A549 (cell line): ENCODE results near the gene MYO1E. TPM values are rescaled to one million over a fixed set of nuclear protein-coding genes. Genes with fewer than 3 reads are reported as not detected.

Experiments
- ATAC-seq, 2 experiments: fragments of 200-7000 bp in 1 of 2; fragments of >200 bp in 1 of 2; cut with Nextera tagmentation in 1 of 2; cut with Tn5 transposase in 1 of 2; 3 replicates each; pipeline versions ENCODE4 v1.8.0 to v1.9.1; 2018 to 2020; ENCODE audit warnings: mild to moderate bottlenecking in 1 of 2, moderate library complexity in 1 of 2
- CTCF ChIA-PET: fragments of 300-600 bp; sonication (Branson Sonifier 250); formaldehyde crosslinking; extraction: SDS; loops from one replicate; lab custom pipeline; 2021; ENCODE audit warnings: antibody characterized with exemption, inconsistent platforms; lab: Yijun Ruan, JAX
- POLR2A ChIA-PET: fragments of 350-600 bp; formaldehyde crosslinking; extraction: SDS; loops from one replicate; lab custom pipeline; 2021; ENCODE audit warnings: antibody characterized with exemption, inconsistent platforms; lab: Yijun Ruan, JAX
- DNase-seq, 2 experiments: peaks; one replicate each; pipeline versions ENCODE4 v3.0.0 to v3.0.0-alpha.2; 2011 to 2016; ENCODE audit warnings: low read depth in 1 of 2, low spot score in 1 of 2
- FAIRE-seq: peaks from 2 replicates; lab custom pipeline; 2011; peaks lifted over from hg19 to GRCh38; lab: Jason Lieb, UNC
- H3K27ac ChIP-seq, 2 experiments: fragments of >200 bp; sonication (Bioruptor Twin); formaldehyde crosslinking; 3 replicates each; pipeline ENCODE4 v1.5.1; 2016 to 2017
- H3K4me1 ChIP-seq: fragments of >200 bp; sonication (Bioruptor Twin); formaldehyde crosslinking; 3 replicates; pipeline ENCODE4 v1.6.1; 2016
- H3K4me2 ChIP-seq: fragments of >200 bp; sonication (Bioruptor Twin); formaldehyde crosslinking; 3 replicates; pipeline ENCODE4 v1.6.1; 2016
- H3K4me3 ChIP-seq: fragments of >200 bp; sonication (Bioruptor Twin); formaldehyde crosslinking; 3 replicates; pipeline ENCODE4 v1.5.1; 2016
- H3K9me3 ChIP-seq: fragments of >200 bp; sonication (Bioruptor Twin); formaldehyde crosslinking; 3 replicates; pipeline ENCODE4 v1.6.1; 2016
- BCL3 ChIP-seq: fragments of >200 bp; sonication (Bioruptor Twin); formaldehyde crosslinking; IDR thresholded peaks from 3 replicates; pipeline ENCODE4 v1.6.1; 2016
- CEBPB ChIP-seq, 2 experiments: fragments of >200 bp in 1 of 2; sonication (Bioruptor Twin) in 1 of 2; formaldehyde crosslinking in 1 of 2; IDR thresholded peaks; 2 replicates each; pipeline ENCODE4 v1.6.1; 2012 to 2016
- CHD2 ChIP-seq: fragments of 150-350 bp; IDR thresholded peaks from 2 replicates; pipeline ENCODE4 v1.6.1; 2014; ENCODE audit warnings: low read length; ENCODE audit not compliant: partially characterized antibody
- EHMT2 ChIP-seq: fragments of 200-600 bp; sonication (generic); IDR thresholded peaks from 2 replicates; pipeline ENCODE4 v1.6.1; 2016; ENCODE audit warnings: antibody characterized with exemption, low read depth, mild to moderate bottlenecking, moderate library complexity
- HMGXB4 ChIP-seq: fragments of 250-450 bp; sonication (Bioruptor Pico); IDR thresholded peaks from 2 replicates; pipeline ENCODE4 v1.5.0; 2021; ENCODE audit warnings: mild to moderate bottlenecking, moderate library complexity, borderline replicate concordance
- JUN ChIP-seq, 2 experiments: fragments of >200 bp; sonication (Bioruptor Twin); formaldehyde crosslinking; IDR thresholded peaks; 2 replicates in 1 of 2; 3 replicates in 1 of 2; pipeline ENCODE4 v1.6.1; 2016 to 2017
- NPAS2 ChIP-seq: fragments of 250-450 bp; sonication (Bioruptor Pico); IDR thresholded peaks from 2 replicates; pipeline ENCODE4 v1.8.0; 2022; ENCODE audit warnings: mild to moderate bottlenecking, moderate library complexity, borderline replicate concordance
- PBX3 ChIP-seq: IDR thresholded peaks from 2 replicates; pipeline ENCODE4 v1.6.1; 2012
- PHF8 ChIP-seq: fragments of 200-600 bp; sonication (generic); IDR thresholded peaks from 2 replicates; pipeline ENCODE4 v1.6.1; 2016; ENCODE audit warnings: low read depth, mild to moderate bottlenecking, antibody characterized with exemption, moderate library complexity, borderline replicate concordance
- POLR2A ChIP-seq: IDR thresholded peaks from 2 replicates; pipeline ENCODE4 v1.6.1; 2012; ENCODE audit warnings: mild to moderate bottlenecking, low read length
- RAD21 ChIP-seq, 2 experiments: fragments of >200 bp in 1 of 2; sonication (Bioruptor Twin) in 1 of 2; formaldehyde crosslinking in 1 of 2; IDR thresholded peaks in 1 of 2; conservative IDR thresholded peaks in 1 of 2; 2 replicates in 1 of 2; 3 replicates in 1 of 2; pipeline ENCODE4 v1.6.1; 2012 to 2018; ENCODE audit warnings: inconsistent platforms in 1 of 2
- REST ChIP-seq: fragments of 200-600 bp; sonication (generic); IDR thresholded peaks from 2 replicates; pipeline ENCODE4 v1.6.1; 2016; ENCODE audit warnings: antibody characterized with exemption, mild to moderate bottlenecking, moderate library complexity
- RFX5 ChIP-seq: fragments of 450-650 bp; IDR thresholded peaks from 2 replicates; pipeline ENCODE4 v1.7.1; 2014; ENCODE audit warnings: antibody characterized with exemption, mild to moderate bottlenecking, moderate library complexity
- TFCP2L1 ChIP-seq: fragments of 250-450 bp; sonication (Bioruptor Pico); IDR thresholded peaks from 2 replicates; pipeline ENCODE4 v1.5.0; 2021; ENCODE audit warnings: mild to moderate bottlenecking
- TP53 ChIP-seq: fragments of 250-450 bp; sonication (Bioruptor Pico); IDR thresholded peaks from 2 replicates; pipeline ENCODE4 v1.5.0; 2021; ENCODE audit warnings: mild to moderate bottlenecking, moderate library complexity
- WGBS: methylation state at CpG from one replicate; pipeline ENCODE4 v1.1.6; 2017; ENCODE audit errors: missing lambda C conversion rate; 5-methylcytosine and 5-hydroxymethylcytosine counted together
- polyA minus RNA-seq: library from RNA; depleted of rRNA, polyadenylated mRNA; stranded (reverse); fragments of >200 nt; gene quantifications from 2 replicates; pipeline ENCODE4 v1.2.3, GENCODE V29; 2011; rRNA and poly(A)+ RNA removed
- polyA plus RNA-seq, 4 experiments: library from polyadenylated mRNA; depleted of rRNA in 3 of 4; stranded (reverse); fragments of >200 nt; fragmentation: RNase III in 1 of 4; extraction: RNeasy Plus Mini Kit Qiagen cat#74134 plus additional on column Dnase treatment in 1 of 4; gene quantifications; 2 replicates in 3 of 4; 3 replicates in 1 of 4; pipeline ENCODE4 v1.2.3, GENCODE V29; 2011 to 2017
- TF ChIP-seq, protein P1 (sequence below): IDR thresholded peaks from 2 replicates; pipeline ENCODE4 v1.6.1; 2012; ENCODE audit warnings: low read depth, borderline replicate concordance
- TF ChIP-seq, protein P2 (sequence below): IDR thresholded peaks from 2 replicates; pipeline ENCODE4 v1.6.1; 2012

The MYO1E gene
- polyA plus RNA-seq (2011; rRNA removed), result 451 and 497 TPM in 2 replicates
- 76.7 and 101 TPM in 2 replicates for polyA plus RNA-seq (2012; cell fraction: cytosol; rRNA removed)
- 251 and 264 TPM in 2 replicates for polyA plus RNA-seq (2012; cell fraction: nucleus; rRNA removed)
- 168 to 202 TPM (median 181 TPM) in 3 replicates for polyA plus RNA-seq (2017; fragmentation: RNase III; extraction: RNeasy Plus Mini Kit Qiagen cat#74134 plus additional on column Dnase treatment)
- 285 and 317 TPM in 2 replicates for polyA minus RNA-seq

GRCh38 chr15:59372352-59373211, at the start of gene MYO1E:
TSS of gene MYO1E (minus strand) at chr15:59372871. CDS start at chr15:59372500, 371 bp downstream.
- peak within 1 kb of the TSS; percentile 96 for H3K4me3 ChIP-seq
- ChIA-PET POLR2A (interaction anchor here (0.6 to 1.2 kb wide), 40 partner anchors 8 to 602 kb away, joined by 3 to 15 read pairs (median 3); partner anchors contain the start of gene MINDY2), CTCF (interaction anchor here (0.6 to 1.1 kb wide), 8 partner anchors 74 to 264 kb away, joined by 3 to 4 read pairs (median 3); no protein-coding TSS in a partner anchor)
- FAIRE-seq (peak; percentile 96), DNase-seq (peak; percentile 98 to 100), ATAC-seq (peak; percentile 92 to 95)
- WGBS, result 2% methylated on average over 71 of the region's 74 CpGs
- peak within 1 kb of the TSS; percentile 91 to 92 for H3K27ac ChIP-seq
- 0 out of 4 replicates have a peak, but pooled peaks of 1 of the 2 experiments have one; percentile 2 for TF ChIP-seq CEBPB (IDR thresholded peaks at IDR 0.05)
- TF ChIP-seq RFX5, result peak; percentile 88
- TF ChIP-seq CHD2, result no peak
- TF ChIP-seq, protein P1, sequence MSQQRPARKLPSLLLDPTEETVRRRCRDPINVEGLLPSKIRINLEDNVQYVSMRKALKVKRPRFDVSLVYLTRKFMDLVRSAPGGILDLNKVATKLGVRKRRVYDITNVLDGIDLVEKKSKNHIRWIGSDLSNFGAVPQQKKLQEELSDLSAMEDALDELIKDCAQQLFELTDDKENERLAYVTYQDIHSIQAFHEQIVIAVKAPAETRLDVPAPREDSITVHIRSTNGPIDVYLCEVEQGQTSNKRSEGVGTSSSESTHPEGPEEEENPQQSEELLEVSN, result peak; percentile 28; the same call in 1 of the 2 replicates
- TF ChIP-seq TFCP2L1 (CRISPR knock-in tag), result no peak
- peak; percentile 55 for TF ChIP-seq PHF8
- TF ChIP-seq EHMT2, result no peak
- TF ChIP-seq, protein P2, sequence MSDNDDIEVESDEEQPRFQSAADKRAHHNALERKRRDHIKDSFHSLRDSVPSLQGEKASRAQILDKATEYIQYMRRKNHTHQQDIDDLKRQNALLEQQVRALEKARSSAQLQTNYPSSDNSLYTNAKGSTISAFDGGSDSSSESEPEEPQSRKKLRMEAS, result peak; percentile 67
- peak; percentile 18 to 39; a peak in 2 of 5 replicates for TF ChIP-seq RAD21 (conservative IDR thresholded peaks at IDR 0.05 in 1 of 2, IDR thresholded peaks at IDR 0.05 in 1 of 2)
- TF ChIP-seq BCL3, result peak; percentile 96; the same call in 2 of the 3 replicates
- TF ChIP-seq TP53 (CRISPR knock-in tag), result peak; percentile 63; the same call in 1 of the 2 replicates
- TF ChIP-seq POLR2A, result peak; percentile 98
- peak; percentile 83 to 97; a peak in 4 of 5 replicates for TF ChIP-seq JUN (IDR thresholded peaks at IDR 0.05)
- H3K4me1 ChIP-seq, result peaks cover 49% of the 10 kb centered on the region
- H3K9me3 ChIP-seq, result no peaks in the 10 kb centered on the region
- H3K4me2 ChIP-seq, result peak within 1 kb of the TSS; percentile 90

DNA sequence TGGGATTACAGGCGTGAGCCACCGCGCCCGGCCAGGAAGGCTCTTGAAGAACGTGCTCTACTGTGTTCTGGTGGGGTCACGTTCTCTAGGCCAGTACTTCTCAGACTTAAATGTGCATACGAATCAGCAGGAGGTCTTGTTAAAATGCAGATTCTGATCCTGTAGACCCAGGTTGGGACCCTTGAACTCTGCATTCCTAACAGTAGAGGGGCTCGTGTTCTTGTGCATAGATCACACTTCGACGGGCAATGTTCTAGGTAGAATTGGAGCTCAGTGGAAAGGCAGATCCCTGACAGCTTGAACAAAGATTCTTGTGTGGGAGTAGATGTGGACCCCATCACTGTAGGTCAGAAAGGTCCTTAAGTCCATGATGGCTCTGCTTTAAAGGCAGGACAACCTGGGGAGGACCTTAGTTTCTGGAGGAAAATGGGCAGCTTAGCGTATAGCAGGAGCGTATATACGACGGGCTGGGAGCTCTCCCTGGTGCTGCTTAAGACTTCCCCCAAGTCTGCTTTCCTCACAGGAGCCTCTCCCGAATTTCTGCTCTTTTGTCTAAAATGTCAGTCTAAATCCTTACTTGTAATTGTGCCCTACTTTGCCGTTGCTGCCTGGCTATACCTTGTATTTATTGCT, 48.4 kb upstream of the MYO1E start:
- Histone ChIP-seq H3K4me2 (no peak overlapping the region), H3K4me3 (no peak overlapping the region), H3K27ac (no peak overlapping the region), H3K4me1 (no peaks in the 10 kb centered on the region), H3K9me3 (no peaks in the 10 kb centered on the region)
- TF ChIP-seq EHMT2, result no peak
- peak; percentile 56; the same call in 1 of the 2 replicates for TF ChIP-seq REST
- no peak for TF ChIP-seq NPAS2
- no peak for TF ChIP-seq PBX3
- TF ChIP-seq HMGXB4 (CRISPR knock-in tag), result no peak
- 74% methylated on average over 12 of the region's 16 CpGs for WGBS
- POLR2A ChIA-PET, result no interaction called here
- DNase-seq (no peak), ATAC-seq (peak; percentile 61 to 75; a peak in 4 of 6 replicates), FAIRE-seq (no peak)
- CTCF ChIA-PET, result interaction anchor here (0.6 to 1.5 kb wide), 5 partner anchors 8 to 174 kb away, joined by 3 to 6 read pairs (median 4); no protein-coding TSS in a partner anchor
